Left lung (tissue), 10 donors: Measurements from ENCODE around the gene CPXM2. TPM values are rescaled to one million over a fixed set of nuclear protein-coding genes. Genes with fewer than 3 reads are reported as not detected.

Source experiments
- ATAC-seq: fragments of 200-7000 bp; cut with Tn5 transposase; one replicate; pipeline ENCODE4 v1.9.1; 2020; ENCODE audit warnings: moderate library complexity
- DNase-seq, 4 donors: peaks; one replicate each; pipeline ENCODE4 v3.0.0-alpha.2; 2013 to 2020
- H3K27ac ChIP-seq, 2 donors: fragments of 200-600 bp; sonication (generic) in 1 of 2; one replicate each; pipeline versions ENCODE4 v1.5.0 to v1.8.0; 2020 to 2021
- H3K27me3 ChIP-seq, 2 donors: fragments of 200-600 bp; sonication (generic) in 1 of 2; one replicate each; pipeline versions ENCODE4 v1.5.0 to v1.8.0; 2020 to 2021
- H3K36me3 ChIP-seq, 2 donors: fragments of 200-600 bp; sonication (generic) in 1 of 2; one replicate each; pipeline versions ENCODE4 v1.5.0 to v1.8.0; 2020 to 2021
- H3K4me1 ChIP-seq, 2 donors: fragments of 200-600 bp; one replicate each; pipeline ENCODE4 v1.8.0; 2021
- H3K4me3 ChIP-seq, 2 donors: fragments of 200-600 bp; sonication (generic) in 1 of 2; one replicate each; pipeline versions ENCODE4 v1.5.0 to v1.8.0; 2020 to 2021; ENCODE audit warnings: mild to moderate bottlenecking in 1 of 2
- H3K9me3 ChIP-seq, 2 donors: fragments of 200-600 bp; sonication (generic) in 1 of 2; one replicate each; pipeline versions ENCODE4 v1.5.0 to v1.8.0; 2020 to 2021
- CTCF ChIP-seq, 2 donors: fragments of 200-600 bp; sonication (generic) in 1 of 2; IDR thresholded peaks; one replicate each; pipeline versions ENCODE4 v1.5.0 to v1.8.0; 2021; ENCODE audit warnings: antibody characterized with exemption in 2 of 2
- intact Hi-C, 2 donors: fragments of 100-400 bp; cut with DNase I; formaldehyde crosslinking; loops; one replicate each; pipeline versions ENCODE4 v1.11.2 to v1.14.2; 2022
- polyA plus RNA-seq, 6 donors: library from polyadenylated mRNA; unstranded; fragments of 120-200 nt; gene quantifications; one replicate each; pipeline ENCODE4 v1.2.1, GENCODE V29; 2013; ENCODE audit not compliant: insufficient read length in 6 of 6
- total RNA-seq, 2 donors: library from RNA; stranded (reverse); fragmentation: NEBNext Ultra II Directional; extraction: Animal tissue kit (Norgen Biotek cat#: 25700); gene quantifications; one replicate each; pipeline ENCODE4 v1.2.1, GENCODE V29; 2021
- donor health status: DM: no; HTN: yes; CAD: no.
- donor health status: DM: no; HTN: no; CAD: no.

CPXM2 gene
- total and polyA plus RNA-seq, 8 donors: 1.5 to 6.5 (median 2.6) TPM

GRCh38 chr10:123721441-123722049 is 170.1 kb downstream of the CPXM2 start:
- ATAC-seq (no peak), DNase-seq (no peak)
- H3K4me3 ChIP-seq: no peak overlapping the region
- H3K4me1 ChIP-seq: no peaks in the 10 kb centered on the region
- no peak overlapping the region for H3K27ac ChIP-seq
- intact Hi-C loops: no loop called here
- TF ChIP-seq CTCF (IDR thresholded peaks at IDR 0.05): no peak
- no peaks in the 10 kb centered on the region for H3K27me3 ChIP-seq
- no peaks in the 10 kb centered on the region for H3K36me3 ChIP-seq
- H3K9me3 ChIP-seq: peaks cover 0 to 3% of the 10 kb centered on the region in 2 donors

- no peak overlapping the region for H3K4me3 ChIP-seq
- no peak for TF ChIP-seq CTCF (IDR thresholded peaks at IDR 0.05)
- no peaks in the 10 kb centered on the region for H3K27me3 ChIP-seq
- no peaks in the 10 kb centered on the region for H3K4me1 ChIP-seq
- no peak for ATAC-seq
- peaks cover 0 to 3% of the 10 kb centered on the region in 2 donors for H3K9me3 ChIP-seq
- H3K36me3 ChIP-seq: no peaks in the 10 kb centered on the region
- no peak for DNase-seq
- no peak overlapping the region for H3K27ac ChIP-seq
- intact Hi-C loops: no loop called here
These were observed 171.1 kb downstream of the CPXM2 start for GRCh38 chr10:123720536-123720935.

- peaks cover 0 to 3% of the 10 kb centered on the region in 2 donors for H3K9me3 ChIP-seq
- H3K4me1 ChIP-seq: no peaks in the 10 kb centered on the region
- no peak overlapping the region for H3K27ac ChIP-seq
- TF ChIP-seq CTCF (IDR thresholded peaks at IDR 0.05): no peak
- no peak overlapping the region for H3K4me3 ChIP-seq
- DNase-seq (no peak), ATAC-seq (no peak)
- no peaks in the 10 kb centered on the region for H3K36me3 ChIP-seq
- intact Hi-C loops: no loop called here
- H3K27me3 ChIP-seq: no peaks in the 10 kb centered on the region
These were observed 173.0 kb downstream of the CPXM2 start for GRCh38 chr10:123718544-123719060.

GRCh38 chr10:123717336-123717735 is 174.3 kb downstream of the CPXM2 start:
- intact Hi-C loops: no loop called here
- Histone ChIP-seq H3K4me1 (no peaks in the 10 kb centered on the region), H3K4me3 (no peak overlapping the region), H3K27ac (no peak overlapping the region), H3K27me3 (no peaks in the 10 kb centered on the region), H3K36me3 (no peaks in the 10 kb centered on the region), H3K9me3 (peaks cover 0 to 3% of the 10 kb centered on the region in 2 donors)
- no peak for TF ChIP-seq CTCF (IDR thresholded peaks at IDR 0.05)
- no peak for DNase-seq
- ATAC-seq: no peak

GRCh38 chr10:123715546-123715945 is 176.1 kb downstream of the CPXM2 start:
- Histone ChIP-seq H3K27ac (no peak overlapping the region), H3K36me3 (no peaks in the 10 kb centered on the region), H3K4me1 (no peaks in the 10 kb centered on the region), H3K27me3 (no peaks in the 10 kb centered on the region), H3K4me3 (no peak overlapping the region), H3K9me3 (peaks cover 0 to 3% of the 10 kb centered on the region in 2 donors)
- no peak for TF ChIP-seq CTCF (IDR thresholded peaks at IDR 0.05)
- intact Hi-C loops: no loop called here
- DNase-seq: no peak
- ATAC-seq: no peak
